Liver (tissue), 9 donors: ENCODE results near the gene SRD5A1. TPM values are rescaled to one million over a fixed set of nuclear protein-coding genes. Genes with fewer than 3 reads are reported as not detected.

Experiments used
- DNase-seq: peaks from one replicate; pipeline ENCODE4 v3.0.0-alpha.2; 2017; ENCODE audit warnings: low spot score
- H3K27ac ChIP-seq, 2 donors: one replicate each; pipeline ENCODE4 v1.7.0; 2013; ENCODE audit warnings: inconsistent platforms in 2 of 2, low read length in 2 of 2, control low read depth in 1 of 2, low read depth in 1 of 2, mild to moderate bottlenecking in 1 of 2
- H3K27me3 ChIP-seq, 4 donors: one replicate each; pipeline versions ENCODE4 v1.6.1 to v1.7.0; 2013; ENCODE audit warnings: low read length in 3 of 4, inconsistent platforms in 1 of 4, mild to moderate bottlenecking in 1 of 4, moderate library complexity in 1 of 4; ENCODE audit not compliant: control insufficient read depth in 4 of 4, insufficient read depth in 4 of 4
- H3K36me3 ChIP-seq, 4 donors: one replicate each; pipeline versions ENCODE4 v1.6.1 to v1.7.0; 2013; ENCODE audit warnings: low read length in 3 of 4, mild to moderate bottlenecking in 3 of 4, low read depth in 1 of 4, moderate library complexity in 1 of 4; ENCODE audit not compliant: control insufficient read depth in 4 of 4, insufficient read depth in 3 of 4
- H3K4me1 ChIP-seq, 4 donors: one replicate each; pipeline versions ENCODE4 v1.6.1 to v1.7.0; 2013; ENCODE audit warnings: low read length in 3 of 4, mild to moderate bottlenecking in 3 of 4, moderate library complexity in 1 of 4; ENCODE audit not compliant: control insufficient read depth in 4 of 4, insufficient read depth in 4 of 4
- H3K4me3 ChIP-seq, 3 donors: one replicate each; pipeline versions ENCODE4 v1.6.1 to v1.7.0; 2013; ENCODE audit warnings: low read length in 3 of 3, control low read depth in 1 of 3, low read depth in 1 of 3, mild to moderate bottlenecking in 1 of 3
- H3K9ac ChIP-seq, 2 donors: one replicate each; pipeline ENCODE4 v1.7.0; 2013; ENCODE audit warnings: low read length in 2 of 2, mild to moderate bottlenecking in 2 of 2, moderate library complexity in 2 of 2, control low read depth in 1 of 2, low read depth in 1 of 2
- H3K9me3 ChIP-seq, 4 donors: one replicate each; pipeline versions ENCODE4 v1.6.1 to v1.7.0; 2013; ENCODE audit warnings: low read length in 3 of 4; ENCODE audit not compliant: control insufficient read depth in 4 of 4
- EGR1 ChIP-seq, 2 donors: IDR thresholded peaks; 2 replicates each; pipeline ENCODE4 v1.6.1; 2016 to 2018; ENCODE audit warnings: antibody characterized with exemption in 2 of 2, low read depth in 2 of 2
- FOXA2 ChIP-seq: IDR thresholded peaks from 2 replicates; pipeline ENCODE4 v1.6.1; 2016; ENCODE audit warnings: antibody characterized with exemption
- GABPA ChIP-seq, 2 donors: IDR thresholded peaks in 1 of 2; conservative IDR thresholded peaks in 1 of 2; 2 replicates each; pipeline ENCODE4 v1.6.1; 2016; ENCODE audit warnings: antibody characterized with exemption in 2 of 2, mild to moderate bottlenecking in 1 of 2, moderate library complexity in 1 of 2
- HNF4G ChIP-seq: IDR thresholded peaks from 2 replicates; pipeline ENCODE4 v1.6.1; 2016; ENCODE audit warnings: antibody characterized with exemption
- JUND ChIP-seq, 2 donors: IDR thresholded peaks; 2 replicates each; pipeline ENCODE4 v1.6.1; 2016; ENCODE audit warnings: antibody characterized with exemption in 2 of 2
- NR2F2 ChIP-seq: IDR thresholded peaks from 2 replicates; pipeline ENCODE4 v1.6.1; 2016; ENCODE audit warnings: antibody characterized with exemption
- RAD21 ChIP-seq, 2 donors: IDR thresholded peaks; 2 replicates each; pipeline ENCODE4 v1.6.1; 2016; ENCODE audit warnings: antibody characterized with exemption in 2 of 2, mild to moderate bottlenecking in 2 of 2
- RXRA ChIP-seq, 2 donors: IDR thresholded peaks; 2 replicates each; pipeline ENCODE4 v1.6.1; 2017 to 2018; ENCODE audit warnings: antibody characterized with exemption in 2 of 2, mild to moderate bottlenecking in 1 of 2
- SP1 ChIP-seq: IDR thresholded peaks from 2 replicates; pipeline ENCODE4 v1.6.1; 2018; ENCODE audit warnings: antibody characterized with exemption, mild to moderate bottlenecking
- TAF1 ChIP-seq: conservative IDR thresholded peaks from 2 replicates; pipeline ENCODE4 v1.6.1; 2016; ENCODE audit warnings: antibody characterized with exemption, mild to moderate bottlenecking
- YY1 ChIP-seq: IDR thresholded peaks from 2 replicates; pipeline ENCODE4 v1.6.1; 2016; ENCODE audit warnings: antibody characterized with exemption, mild to moderate bottlenecking
- WGBS: extraction: QIAGEN DNeasy Blood & Tissue Kit; methylation state at CpG from one replicate; pipeline ENCODE4 v1.1.7; 2013; 5-methylcytosine and 5-hydroxymethylcytosine counted together
- polyA plus RNA-seq, 2 donors: library from polyadenylated mRNA; stranded (reverse) in 1 of 2; unstranded in 1 of 2; fragments of 200-250 nt in 1 of 2; fragments of >200 nt in 1 of 2; fragmentation: Nextera tagmentation in 1 of 2; extraction: Ambion mirVana in 1 of 2; gene quantifications; one replicate each; pipeline versions ENCODE4 v1.2.1 to v1.2.3, GENCODE V29; 2013 to 2015
- total RNA-seq, 2 donors: library from RNA; depleted of rRNA; stranded (reverse); fragments of >200 nt; gene quantifications; one replicate each; pipeline ENCODE4 v1.2.3, GENCODE V29; 2014
- TF ChIP-seq, protein P1 (sequence below): IDR thresholded peaks from 2 replicates; pipeline ENCODE4 v1.6.1; 2016; ENCODE audit warnings: antibody characterized with exemption, mild to moderate bottlenecking
- TF ChIP-seq, protein P2 (sequence below): IDR thresholded peaks from 2 replicates; pipeline ENCODE4 v1.6.1; 2016; ENCODE audit warnings: antibody characterized with exemption
- TF ChIP-seq, protein P3 (sequence below): IDR thresholded peaks from 2 replicates; pipeline ENCODE4 v1.6.1; 2016; ENCODE audit warnings: antibody characterized with exemption
- donor health status: healthy.
- donor health status: healthy.
- donor health status: healthy.
- donor health status: healthy.
- donor health status: healthy.

SRD5A1 gene
- total and polyA plus RNA-seq, 4 donors = 6.3 to 87.0 (median 47.7) TPM

DNA sequence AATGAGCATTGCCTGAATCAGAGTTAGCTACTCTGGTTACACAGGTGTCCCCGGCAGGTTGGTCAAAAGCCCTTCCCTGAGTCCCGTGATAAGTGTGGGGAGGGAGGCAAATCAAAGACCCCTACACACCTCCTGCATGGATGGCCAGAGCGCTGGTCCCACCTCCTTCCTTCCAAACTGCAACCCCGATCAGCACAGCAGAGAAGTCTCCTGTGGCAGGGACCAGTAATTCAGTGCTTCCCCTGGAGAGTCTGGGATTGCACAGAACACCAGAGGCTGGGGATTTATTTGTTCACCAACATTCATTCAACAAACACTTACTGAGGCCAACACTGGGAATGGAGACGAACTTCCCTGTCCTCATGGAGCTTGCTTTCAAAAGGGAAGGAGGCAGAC, 46.6 kb upstream of the SRD5A1 start:
- H3K4me3 ChIP-seq = no peak overlapping the region
- H3K9me3 ChIP-seq = no peaks in the 10 kb centered on the region
- H3K36me3 ChIP-seq = peaks cover 0 to 7% (median 3%) of the 10 kb centered on the region in 4 donors
- TF ChIP-seq SP1 (no peak), FOXA2 (no peak), RAD21 (IDR thresholded peaks at IDR 0.05) (no peak), GABPA (IDR thresholded peaks at IDR 0.05 in 1 of 2, conservative IDR thresholded peaks at IDR 0.05 in 1 of 2) (no peak)
- TF ChIP-seq, protein P1, sequence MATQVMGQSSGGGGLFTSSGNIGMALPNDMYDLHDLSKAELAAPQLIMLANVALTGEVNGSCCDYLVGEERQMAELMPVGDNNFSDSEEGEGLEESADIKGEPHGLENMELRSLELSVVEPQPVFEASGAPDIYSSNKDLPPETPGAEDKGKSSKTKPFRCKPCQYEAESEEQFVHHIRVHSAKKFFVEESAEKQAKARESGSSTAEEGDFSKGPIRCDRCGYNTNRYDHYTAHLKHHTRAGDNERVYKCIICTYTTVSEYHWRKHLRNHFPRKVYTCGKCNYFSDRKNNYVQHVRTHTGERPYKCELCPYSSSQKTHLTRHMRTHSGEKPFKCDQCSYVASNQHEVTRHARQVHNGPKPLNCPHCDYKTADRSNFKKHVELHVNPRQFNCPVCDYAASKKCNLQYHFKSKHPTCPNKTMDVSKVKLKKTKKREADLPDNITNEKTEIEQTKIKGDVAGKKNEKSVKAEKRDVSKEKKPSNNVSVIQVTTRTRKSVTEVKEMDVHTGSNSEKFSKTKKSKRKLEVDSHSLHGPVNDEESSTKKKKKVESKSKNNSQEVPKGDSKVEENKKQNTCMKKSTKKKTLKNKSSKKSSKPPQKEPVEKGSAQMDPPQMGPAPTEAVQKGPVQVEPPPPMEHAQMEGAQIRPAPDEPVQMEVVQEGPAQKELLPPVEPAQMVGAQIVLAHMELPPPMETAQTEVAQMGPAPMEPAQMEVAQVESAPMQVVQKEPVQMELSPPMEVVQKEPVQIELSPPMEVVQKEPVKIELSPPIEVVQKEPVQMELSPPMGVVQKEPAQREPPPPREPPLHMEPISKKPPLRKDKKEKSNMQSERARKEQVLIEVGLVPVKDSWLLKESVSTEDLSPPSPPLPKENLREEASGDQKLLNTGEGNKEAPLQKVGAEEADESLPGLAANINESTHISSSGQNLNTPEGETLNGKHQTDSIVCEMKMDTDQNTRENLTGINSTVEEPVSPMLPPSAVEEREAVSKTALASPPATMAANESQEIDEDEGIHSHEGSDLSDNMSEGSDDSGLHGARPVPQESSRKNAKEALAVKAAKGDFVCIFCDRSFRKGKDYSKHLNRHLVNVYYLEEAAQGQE = no peak
- TF ChIP-seq, protein P2, sequence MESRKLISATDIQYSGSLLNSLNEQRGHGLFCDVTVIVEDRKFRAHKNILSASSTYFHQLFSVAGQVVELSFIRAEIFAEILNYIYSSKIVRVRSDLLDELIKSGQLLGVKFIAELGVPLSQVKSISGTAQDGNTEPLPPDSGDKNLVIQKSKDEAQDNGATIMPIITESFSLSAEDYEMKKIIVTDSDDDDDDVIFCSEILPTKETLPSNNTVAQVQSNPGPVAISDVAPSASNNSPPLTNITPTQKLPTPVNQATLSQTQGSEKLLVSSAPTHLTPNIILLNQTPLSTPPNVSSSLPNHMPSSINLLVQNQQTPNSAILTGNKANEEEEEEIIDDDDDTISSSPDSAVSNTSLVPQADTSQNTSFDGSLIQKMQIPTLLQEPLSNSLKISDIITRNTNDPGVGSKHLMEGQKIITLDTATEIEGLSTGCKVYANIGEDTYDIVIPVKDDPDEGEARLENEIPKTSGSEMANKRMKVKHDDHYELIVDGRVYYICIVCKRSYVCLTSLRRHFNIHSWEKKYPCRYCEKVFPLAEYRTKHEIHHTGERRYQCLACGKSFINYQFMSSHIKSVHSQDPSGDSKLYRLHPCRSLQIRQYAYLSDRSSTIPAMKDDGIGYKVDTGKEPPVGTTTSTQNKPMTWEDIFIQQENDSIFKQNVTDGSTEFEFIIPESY = no peak
- H3K9ac ChIP-seq = no peak overlapping the region
- DNase-seq = no peak
- H3K4me1 ChIP-seq = peaks cover 7 to 52% (median 16%) of the 10 kb centered on the region in 4 donors
- WGBS = 89% methylated on average over 5 of the region's 5 CpGs
- peak overlapping the region; percentile 87 to 94 for H3K27ac ChIP-seq
- H3K27me3 ChIP-seq = no peaks in the 10 kb centered on the region

DNA sequence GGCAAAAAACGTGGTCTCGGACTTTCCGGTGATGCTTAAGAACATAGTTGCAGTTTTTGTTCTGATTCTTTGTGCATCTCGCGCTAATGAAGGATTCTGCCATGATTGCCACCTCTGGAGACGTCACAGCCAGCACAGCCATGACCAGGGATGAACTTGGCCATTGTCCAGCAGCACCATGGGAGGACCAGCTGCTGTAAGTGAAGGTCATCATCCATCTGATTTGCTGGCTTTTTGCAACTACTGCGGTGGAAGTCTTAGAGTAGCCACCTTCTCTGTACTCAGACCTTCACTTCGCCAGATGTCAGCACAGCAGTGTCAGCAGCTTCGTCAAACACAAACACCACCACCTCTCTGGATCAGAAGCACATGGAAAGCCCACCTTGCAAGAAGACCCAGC, 46.1 kb upstream of the SRD5A1 start:
- Histone ChIP-seq H3K27ac (peak overlapping the region in 1 of 2 donors; percentile 87), H3K9ac (no peak overlapping the region), H3K4me1 (peaks cover 7 to 57% (median 21%) of the 10 kb centered on the region in 4 donors), H3K4me3 (no peak overlapping the region), H3K9me3 (no peaks in the 10 kb centered on the region), H3K27me3 (no peaks in the 10 kb centered on the region), H3K36me3 (peaks cover 0 to 7% (median 3%) of the 10 kb centered on the region in 4 donors)
- TF ChIP-seq RXRA (IDR thresholded peaks at IDR 0.05) = peak in 1 of 2 donors; percentile 32
- TF ChIP-seq, protein P2 = no peak
- DNase-seq = peak; percentile 12
- WGBS = 67% methylated on average over 9 of the region's 9 CpGs

DNA sequence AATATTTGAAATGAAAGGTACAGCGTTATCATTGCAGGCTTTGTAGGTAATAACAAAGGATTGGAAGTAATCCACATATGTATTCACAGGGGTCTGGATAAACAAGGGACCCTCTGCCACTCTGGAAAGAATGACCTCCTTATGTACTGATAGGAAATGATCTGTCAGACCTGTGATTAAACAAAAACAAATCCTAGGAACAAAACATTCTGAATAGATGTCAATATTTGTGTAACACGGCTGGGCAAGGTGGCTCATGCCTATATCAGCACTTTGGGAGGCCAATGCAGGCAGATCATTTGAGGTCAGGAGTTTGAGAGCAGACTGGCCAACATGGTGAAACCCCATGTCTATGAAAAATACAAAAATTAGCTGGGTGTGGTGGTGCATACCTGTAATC, 42.7 kb upstream of the SRD5A1 start:
- H3K27ac ChIP-seq = peak overlapping the region; percentile 92 to 96
- WGBS = 26% methylated on average over 2 of the region's 2 CpGs
- no peak overlapping the region for H3K4me3 ChIP-seq
- H3K4me1 ChIP-seq = peaks cover 1 to 70% (median 37%) of the 10 kb centered on the region in 4 donors
- no peaks in the 10 kb centered on the region for H3K9me3 ChIP-seq
- peaks cover 0 to 7% (median 3%) of the 10 kb centered on the region in 4 donors for H3K36me3 ChIP-seq
- H3K9ac ChIP-seq = peak overlapping the region in 1 of 2 donors; percentile 82
- DNase-seq = no peak
- H3K27me3 ChIP-seq = no peaks in the 10 kb centered on the region
- TF ChIP-seq JUND (IDR thresholded peaks at IDR 0.05) = peak; percentile 98
- no peak for TF ChIP-seq NR2F2
- TF ChIP-seq, protein P1 = peak; percentile 70
- TF ChIP-seq EGR1 (IDR thresholded peaks at IDR 0.05; ENCODE audit: low read depth in 2 of 2) = peak; percentile 55 to 87
- peak; percentile 52 for TF ChIP-seq HNF4G
- TF ChIP-seq SP1 = peak; percentile 99
- TF ChIP-seq GABPA (IDR thresholded peaks at IDR 0.05 in 1 of 2, conservative IDR thresholded peaks at IDR 0.05 in 1 of 2) = peak in 1 of 2 donors; percentile 7
- TF ChIP-seq YY1 = peak; percentile 43
- TF ChIP-seq TAF1 = peak; percentile 43
- TF ChIP-seq, protein P3, sequence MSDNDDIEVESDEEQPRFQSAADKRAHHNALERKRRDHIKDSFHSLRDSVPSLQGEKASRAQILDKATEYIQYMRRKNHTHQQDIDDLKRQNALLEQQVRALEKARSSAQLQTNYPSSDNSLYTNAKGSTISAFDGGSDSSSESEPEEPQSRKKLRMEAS = peak; percentile 53
